GM18526 (cell line): ENCODE results near the gene SND1.

Experiments used
- POLR2A ChIP-seq: IDR thresholded peaks from 3 replicates; pipeline ENCODE4 v1.6.1; 2011; ENCODE audit not compliant: insufficient read length; ENCODE audit errors: extremely low read depth

SND1 gene

DNA sequence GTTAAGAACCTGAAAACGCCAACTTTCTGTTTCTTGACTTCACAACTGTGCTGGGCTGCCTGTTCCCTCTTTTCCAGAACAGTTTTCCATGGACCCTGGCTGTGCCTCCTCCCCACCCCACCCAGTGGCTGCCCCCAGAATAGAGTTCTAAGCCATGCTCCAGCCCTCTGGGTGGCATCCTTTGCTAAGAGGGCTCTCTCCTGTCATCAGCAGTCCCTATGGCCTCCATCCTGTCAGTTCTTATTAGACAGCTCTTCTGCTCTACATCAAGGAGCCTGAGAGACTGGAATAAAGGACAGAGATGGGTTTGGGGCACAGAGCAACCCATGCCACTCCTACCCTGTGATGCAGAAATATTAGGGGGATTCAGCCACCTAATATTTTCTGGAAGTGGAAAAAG, 393.2 kb downstream of the SND1 start:
- no peak for TF ChIP-seq POLR2A

DNA sequence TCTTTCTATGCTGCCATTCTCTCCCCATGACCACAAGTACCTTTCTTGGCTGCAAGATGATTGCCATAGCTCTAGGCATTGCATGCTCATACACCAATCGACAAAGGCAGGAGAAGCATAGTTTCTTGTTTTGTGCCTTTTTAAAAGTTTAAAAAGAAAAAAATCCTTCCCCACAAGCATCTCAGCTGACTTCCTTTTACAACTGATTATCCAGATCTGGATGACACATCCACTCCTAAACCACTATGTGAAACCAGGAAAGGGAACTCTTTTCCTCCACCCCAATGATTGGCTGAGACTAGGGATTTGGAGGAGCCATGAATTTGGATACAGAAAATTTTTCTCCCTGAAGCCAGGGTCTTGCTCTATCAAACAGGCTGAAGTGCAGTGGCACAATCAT, 393.8 kb downstream of the SND1 start:
- TF ChIP-seq POLR2A, result no peak

DNA sequence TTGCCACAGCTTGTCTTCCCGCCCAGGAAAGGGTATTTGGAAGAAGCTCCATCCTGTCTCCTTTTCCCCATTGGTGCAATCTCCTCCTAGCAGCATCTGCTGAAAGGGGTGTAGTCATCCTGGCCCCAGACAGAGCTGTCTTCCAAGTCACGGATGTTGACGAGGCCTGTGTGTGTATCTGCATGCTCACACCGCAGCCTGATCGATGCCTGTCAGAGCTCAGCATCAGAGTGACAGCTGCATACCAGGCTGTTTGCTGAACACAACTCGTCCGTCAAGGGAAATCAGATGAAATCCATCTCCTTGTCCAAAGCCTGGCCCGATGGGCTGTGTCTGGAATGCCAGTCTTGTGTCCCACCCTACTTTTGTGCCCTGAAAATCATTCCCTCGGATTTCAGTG, 400.4 kb downstream of the SND1 start:
- no peak for TF ChIP-seq POLR2A

DNA sequence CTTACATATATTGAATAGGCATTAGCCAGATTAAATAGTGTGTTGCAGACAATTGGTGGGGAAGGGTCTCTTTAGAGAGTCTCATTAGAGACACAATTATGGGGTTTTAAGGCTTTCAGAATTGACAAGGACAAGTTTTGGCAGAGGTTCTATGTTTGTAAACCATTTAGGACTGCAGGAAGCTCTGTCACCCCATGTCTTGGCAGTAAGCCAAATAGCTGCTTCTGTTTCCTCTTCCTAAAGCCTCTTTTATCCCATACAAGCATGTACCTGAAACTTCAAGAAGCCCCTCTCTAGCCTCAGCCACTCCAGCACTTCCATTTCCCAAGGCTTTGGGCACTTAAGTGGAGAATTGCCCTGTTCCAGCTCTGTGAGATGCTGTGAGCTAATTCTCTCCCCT, 401.0 kb downstream of the SND1 start:
- TF ChIP-seq POLR2A, result no peak

DNA sequence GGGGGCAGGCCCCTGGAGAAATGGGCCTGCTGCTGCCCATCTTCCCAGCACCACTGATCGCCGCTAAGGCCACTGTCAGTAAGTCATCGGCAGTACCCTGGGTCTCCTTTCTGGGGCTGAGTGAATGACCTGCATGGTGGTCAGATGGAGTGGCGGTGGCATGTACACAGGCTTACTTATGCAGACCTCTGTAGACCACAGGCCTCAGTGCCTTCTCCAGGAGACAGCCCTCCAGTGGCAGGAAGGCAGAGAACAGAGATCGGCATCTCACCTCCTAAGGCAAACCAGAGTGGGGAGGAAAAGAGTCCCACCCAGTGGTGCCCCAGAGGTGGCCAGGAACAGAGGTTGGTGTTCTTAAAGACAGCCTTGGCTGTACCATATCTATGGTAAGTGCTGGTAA, 402.0 kb downstream of the SND1 start:
- TF ChIP-seq POLR2A, result no peak

DNA sequence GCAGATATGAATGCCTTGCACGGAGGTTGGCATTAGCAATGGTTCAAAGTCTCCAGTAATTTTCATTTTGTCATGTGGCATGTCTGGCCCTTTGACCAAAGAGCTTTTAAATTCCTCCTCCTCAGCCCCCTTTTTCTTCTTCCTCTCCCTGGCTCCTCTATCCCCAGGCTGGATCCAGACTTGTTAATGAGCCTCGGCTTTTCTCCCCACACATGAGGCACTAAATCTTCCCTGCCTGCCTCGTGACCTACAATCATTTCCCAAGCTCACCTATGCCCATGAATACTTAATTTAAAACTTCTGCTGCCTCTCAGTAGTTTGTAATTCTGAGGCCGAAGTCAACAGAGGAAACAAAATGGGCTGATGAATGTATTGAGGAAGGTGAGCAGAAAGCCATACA, 402.5 kb downstream of the SND1 start:
- TF ChIP-seq POLR2A, result no peak

DNA sequence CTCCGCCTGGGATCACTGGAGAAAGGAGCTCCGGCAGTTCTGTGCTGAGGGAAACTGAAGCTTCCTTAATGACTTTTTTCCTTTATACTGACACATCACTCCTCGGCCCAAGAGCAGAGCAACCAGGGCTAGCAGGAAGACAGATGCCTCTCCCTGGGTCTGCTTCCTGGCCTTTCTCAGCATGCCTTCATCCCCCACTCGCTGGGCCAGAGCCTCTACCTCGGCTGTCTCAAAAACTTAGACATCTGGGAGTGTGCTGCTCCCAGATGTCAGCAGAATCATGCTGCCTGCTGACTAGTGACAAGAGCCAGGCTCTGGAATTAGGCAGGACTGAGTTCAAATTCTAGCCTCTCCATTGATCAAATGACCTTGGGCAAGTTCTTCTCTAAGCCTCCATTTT, 403.6 kb downstream of the SND1 start:
- no peak for TF ChIP-seq POLR2A

DNA sequence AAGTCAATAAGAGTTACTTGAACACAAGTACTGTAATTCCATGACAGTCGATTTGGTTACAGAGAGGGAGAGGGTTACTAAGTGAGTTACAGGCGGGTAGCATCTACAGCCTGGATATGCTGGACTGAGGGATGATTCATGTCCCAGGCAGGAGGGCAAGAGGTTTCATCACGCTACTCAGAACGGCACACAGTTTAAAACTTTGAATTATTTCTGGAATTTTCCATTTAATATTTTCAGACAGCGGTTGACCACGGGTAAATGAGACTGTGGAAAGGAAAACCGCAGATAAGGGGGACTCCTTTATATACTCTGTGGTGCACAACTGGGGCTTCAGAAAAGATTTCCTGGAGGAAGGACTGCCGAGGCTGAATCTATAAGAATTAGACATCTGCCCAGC, 404.9 kb downstream of the SND1 start:
- TF ChIP-seq POLR2A, result no peak

DNA sequence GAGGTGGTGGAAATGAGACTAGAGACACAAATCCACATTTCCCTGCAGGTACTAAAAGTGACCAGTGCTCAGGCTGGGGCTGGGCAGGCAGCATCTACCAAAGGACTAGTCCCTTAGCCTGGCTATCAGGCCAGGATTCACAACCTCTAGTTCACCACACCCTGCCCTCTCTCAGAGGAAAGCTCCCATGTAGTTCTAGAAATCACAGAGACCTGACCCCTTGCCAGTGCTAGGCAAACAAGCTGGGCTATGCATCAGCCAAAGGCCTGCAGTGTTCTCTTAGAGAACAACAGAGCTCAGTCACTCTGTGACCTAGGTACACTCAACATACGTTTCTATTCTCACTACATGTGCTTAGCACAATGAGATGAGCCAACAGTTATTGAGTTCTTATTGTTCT, 405.9 kb downstream of the SND1 start:
- no peak for TF ChIP-seq POLR2A

DNA sequence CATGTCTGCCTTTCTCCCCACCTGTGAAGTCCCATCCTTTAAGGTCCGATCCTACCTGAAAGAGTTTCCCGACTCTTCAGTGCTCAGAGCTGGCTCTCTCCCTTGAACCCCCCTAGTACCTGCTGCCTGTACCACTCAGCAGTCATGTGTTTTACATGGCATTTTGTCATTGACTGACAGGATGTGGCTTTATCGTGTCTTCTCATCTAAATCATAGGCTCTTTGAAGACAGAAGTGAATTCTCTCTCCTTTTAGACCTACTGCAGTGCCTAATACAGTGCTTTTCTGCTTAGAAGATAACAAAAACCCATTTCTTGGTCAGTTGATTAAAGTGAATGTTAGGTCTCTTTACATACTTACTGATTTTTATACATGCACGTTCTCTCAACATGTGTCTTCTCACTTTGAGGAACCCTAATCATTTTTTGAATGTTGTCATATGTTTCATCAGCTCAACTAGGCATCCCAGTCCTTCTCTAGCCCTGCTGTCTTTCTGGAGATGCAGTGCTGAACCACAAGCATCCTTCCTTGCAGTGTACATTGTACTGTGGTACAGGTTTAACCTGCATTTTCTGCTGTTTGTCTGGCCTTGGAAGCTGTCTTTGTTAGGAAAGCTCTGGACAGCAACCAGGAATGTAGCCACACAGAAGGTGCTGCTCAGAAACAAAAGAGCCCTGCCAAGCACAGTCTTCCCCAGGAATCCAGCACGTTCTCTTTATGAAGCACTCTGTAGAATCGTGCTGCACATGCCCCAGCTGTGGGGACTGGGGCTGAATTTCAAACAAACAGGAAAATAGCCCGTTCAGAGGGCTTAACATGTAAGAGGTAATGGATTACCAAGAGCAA, 407.4 kb downstream of the SND1 start:
- TF ChIP-seq POLR2A, result no peak

DNA sequence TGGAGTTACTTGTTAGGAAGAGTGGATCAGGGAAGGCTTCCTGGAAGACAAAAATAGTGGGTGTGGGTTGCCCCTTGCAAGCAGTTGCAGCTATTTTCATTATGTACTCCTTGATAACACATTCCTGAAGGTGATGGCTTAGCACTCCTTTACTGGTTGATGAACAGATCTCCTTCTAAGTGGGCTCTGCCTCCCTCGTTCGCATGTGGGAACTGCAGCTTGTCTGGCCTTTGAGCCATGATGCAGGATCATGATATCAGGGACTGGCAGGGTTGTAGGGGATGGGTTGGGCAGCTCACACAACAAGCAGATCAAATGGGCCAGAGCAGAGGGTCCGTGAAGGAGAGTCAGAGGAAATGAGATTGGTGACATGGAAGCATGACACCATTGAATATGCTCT, 408.0 kb downstream of the SND1 start:
- TF ChIP-seq POLR2A, result no peak

DNA sequence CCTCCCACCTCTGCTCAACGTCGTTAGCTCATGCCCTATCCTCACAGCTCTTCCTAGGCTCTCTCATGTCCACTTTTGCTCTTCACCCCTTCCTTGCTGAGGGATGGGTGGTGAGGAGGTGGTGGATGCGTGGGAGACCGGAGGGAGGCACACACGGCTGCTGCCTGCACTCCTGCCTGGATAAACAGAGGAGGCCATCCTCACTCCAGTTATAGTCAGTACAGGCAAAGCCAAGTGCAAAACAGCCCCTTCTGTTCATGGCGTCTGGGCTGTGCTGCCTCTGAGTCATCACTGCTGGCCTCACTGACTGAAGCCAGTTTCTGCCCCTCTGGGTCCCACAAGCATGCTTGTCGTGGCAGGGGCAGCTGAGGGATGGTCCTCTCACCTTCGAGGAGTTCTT, 411.1 kb downstream of the SND1 start:
- no peak for TF ChIP-seq POLR2A

DNA sequence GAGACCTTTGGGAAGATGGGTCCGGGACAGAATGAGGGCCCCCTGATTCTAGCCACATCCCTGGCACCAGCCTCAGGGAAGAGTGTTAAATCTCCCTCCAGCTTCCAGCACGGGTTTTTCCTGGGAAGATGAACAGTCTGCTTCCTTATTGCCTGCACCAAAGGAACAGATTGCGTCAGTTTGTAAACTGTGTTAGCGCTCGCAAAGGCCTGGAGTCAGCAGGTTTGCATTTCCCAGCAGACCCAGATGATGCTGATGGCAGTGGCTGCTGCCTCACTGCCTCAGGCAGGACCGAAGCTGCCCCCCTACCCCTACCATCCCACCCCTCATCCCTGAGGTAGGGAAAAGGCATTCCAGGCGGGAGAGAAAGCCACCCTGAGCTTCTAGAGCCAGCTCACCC, 413.9 kb downstream of the SND1 start:
- no peak for TF ChIP-seq POLR2A

DNA sequence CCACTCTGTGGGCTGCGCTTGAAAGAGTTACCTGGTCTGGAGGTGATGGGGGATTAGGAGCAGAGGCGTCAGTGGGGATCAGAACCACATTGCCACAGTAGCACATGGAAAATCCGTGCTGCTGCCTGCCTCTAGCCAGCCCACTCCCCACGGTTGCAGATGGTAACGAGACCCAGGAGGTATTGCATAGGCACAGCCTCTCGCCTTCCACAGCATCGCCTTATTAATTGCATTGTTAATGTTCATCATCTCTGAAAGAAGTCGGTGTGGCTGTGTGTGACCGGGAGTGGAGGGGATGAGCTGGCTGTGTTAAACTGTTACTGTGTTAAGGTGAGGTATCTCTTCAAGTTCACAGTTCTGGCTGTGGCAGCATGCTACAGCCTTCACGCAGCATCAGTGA, 414.4 kb downstream of the SND1 start:
- TF ChIP-seq POLR2A, result no peak

DNA sequence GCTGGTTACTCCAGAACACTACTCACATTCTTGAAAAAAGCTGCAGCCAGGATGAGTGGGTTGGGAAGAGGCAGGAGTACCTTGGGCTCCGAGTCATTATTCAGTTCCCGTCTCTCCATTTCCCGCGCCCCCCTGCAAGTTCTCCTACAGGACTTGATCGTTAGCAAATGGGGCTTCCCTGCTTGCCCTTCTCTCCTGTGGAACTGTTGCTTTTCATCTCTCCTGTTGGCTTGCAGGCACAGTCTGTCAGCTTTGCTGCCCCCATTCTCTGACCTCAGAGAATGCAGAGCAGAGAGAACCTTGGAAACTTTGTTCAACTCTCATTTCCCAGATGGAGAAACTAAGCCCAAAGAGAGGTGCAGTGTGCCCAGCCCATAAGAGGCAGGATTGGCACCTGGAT, 414.9 kb downstream of the SND1 start:
- TF ChIP-seq POLR2A, result no peak

DNA sequence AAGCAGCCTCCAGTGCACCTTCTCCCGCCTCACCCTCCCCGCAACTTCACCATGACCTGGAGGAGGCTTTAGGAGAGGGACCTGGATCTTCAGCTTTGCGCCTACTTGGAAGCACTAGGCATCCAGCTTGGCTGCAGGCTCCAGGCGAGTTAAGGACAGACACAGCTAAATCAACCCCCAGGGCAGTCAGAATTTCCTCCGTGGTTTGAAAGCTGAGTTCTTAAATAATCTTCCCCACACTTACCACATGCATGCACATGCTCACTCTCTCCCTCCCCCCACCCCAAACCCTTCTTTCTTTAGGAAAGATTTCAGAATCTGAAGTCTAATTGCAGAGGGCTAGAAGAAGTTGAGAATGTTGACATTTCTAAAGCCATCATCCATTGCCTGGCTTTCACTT, 416.0 kb downstream of the SND1 start:
- TF ChIP-seq POLR2A, result no peak

DNA sequence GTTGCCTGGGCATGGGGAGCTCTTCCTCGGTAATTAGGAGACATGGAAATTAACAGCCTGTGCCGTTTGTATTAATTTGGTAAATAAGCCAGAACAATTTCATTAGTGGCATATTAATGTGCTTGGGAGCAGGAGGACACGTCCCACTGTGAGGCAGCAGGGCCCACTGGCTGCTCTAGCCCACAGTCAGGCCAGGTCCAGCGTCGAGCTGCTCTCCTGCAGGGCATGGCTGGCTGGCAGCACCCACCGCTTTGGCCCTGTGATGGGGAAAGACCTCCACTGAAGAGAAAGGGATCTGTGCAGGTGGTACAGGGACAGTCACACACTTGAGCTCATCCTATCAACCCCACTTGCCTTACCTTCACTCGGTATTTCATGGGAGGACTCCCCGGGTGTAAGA, 416.8 kb downstream of the SND1 start:
- no peak for TF ChIP-seq POLR2A
